Measurements from ENCODE around the gene WWC1.

WWC1 gene

DNA sequence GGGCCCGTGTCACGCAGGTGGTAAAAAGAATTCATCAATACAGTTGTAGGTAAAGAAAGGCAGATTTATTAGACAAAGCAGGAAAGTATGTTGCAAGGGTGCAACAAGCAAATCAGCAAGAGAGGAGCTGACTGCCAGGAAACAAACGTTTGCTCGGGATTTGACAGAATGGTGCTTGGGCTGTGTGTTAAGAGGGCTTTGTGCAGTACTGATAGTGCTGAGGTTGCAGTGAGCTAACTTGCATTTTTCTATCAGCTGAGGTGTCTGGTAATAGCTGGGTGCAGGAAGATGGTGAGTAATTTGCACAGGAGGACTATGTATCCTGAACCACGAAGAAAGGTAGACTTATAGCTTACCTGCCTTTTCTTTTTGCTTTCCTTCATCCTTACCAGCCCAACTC is 190.9 kb downstream of the WWC1 start:
- no peak for DNase-seq (ENCODE audit: low spot score)

DNA sequence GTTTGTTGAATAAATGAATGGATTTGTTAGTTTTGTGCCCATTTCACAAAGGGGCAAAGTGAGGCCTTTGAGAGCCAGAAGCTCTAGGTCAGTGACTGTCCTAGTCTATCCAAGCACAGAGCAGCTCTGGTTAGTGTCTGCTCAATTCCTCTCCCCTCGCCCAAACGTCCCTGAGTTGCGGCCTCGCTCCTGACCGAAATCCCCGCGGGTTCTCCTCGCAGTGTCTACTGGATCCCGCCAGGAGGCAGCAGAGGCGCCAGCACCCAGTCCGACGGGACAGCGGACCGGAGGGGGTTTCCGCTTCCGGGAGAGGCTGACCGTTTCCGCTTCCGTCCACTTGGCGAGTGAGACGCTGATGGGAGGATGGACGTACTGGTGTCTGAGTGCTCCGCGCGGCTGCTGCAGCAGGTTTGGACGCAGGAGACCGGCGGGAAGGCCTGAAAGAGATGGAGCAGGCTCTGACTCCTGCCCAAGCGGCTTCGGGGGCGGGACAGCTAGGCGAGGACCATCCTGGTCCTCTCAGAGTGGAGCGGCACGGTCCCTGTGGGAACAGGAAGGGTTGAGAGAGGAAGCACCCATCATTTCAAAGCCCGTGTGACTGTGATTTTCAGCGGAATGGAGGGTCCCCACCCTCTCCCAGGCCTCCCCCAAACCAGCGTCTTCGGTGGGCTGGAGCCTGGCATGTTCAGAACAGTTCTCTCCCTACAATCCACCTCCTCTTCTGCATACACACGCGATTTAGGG is 194.9 kb downstream of the WWC1 start, which contains the start of gene RARS1:
TSS of gene RARS1 (plus strand) at position 336 of the 744 bp plus-strand sequence. CDS start at position 364, 28 bp downstream.
- DNase-seq (ENCODE audit: low spot score), result peak; percentile 93

DNA sequence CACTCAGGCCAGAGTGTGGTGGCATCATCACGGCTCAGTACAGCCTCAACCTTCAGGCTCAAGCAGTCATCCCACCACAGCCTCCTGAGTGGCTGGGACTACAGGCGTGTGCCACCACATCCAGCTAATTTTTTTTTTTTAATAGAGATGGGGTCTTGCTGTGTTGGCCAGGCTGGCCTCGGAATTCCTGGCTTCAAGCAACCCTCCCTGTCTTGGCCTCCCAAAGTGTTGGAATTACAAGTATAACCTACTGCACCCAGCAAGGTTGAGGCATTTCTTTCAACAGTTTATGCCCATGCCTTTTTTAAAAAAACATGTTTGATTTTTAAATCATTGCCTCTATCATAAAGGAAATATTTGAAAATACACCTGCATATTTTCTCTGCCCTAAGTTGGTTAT is 197.6 kb downstream of the WWC1 start:
- no peak for DNase-seq (ENCODE audit: low spot score)

DNA sequence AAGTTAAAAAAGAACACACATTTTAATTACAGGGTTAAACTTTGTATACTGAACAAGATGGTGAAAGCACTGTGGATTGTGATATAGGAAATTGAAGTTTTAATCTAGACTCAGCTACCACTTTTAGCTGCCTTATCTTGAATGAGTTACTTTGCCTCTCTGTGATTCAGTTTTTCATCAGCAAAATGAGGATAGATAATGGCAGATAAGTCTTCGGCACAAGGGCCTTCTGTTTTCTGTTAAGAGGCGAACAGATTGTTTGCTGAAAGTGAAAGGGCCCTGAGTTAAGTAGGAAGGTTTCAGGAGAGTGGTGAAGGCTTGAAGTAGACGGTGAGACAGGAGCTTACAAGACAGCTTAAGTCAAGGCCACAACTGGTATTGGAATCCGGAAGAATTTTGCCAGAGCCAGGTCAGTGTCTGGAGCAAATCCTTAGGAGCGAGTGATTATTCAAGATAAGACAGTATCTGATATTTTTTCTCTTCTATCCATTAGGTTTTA is 202.7 kb downstream of the WWC1 start:
- no peak for DNase-seq (ENCODE audit: low spot score)

DNA sequence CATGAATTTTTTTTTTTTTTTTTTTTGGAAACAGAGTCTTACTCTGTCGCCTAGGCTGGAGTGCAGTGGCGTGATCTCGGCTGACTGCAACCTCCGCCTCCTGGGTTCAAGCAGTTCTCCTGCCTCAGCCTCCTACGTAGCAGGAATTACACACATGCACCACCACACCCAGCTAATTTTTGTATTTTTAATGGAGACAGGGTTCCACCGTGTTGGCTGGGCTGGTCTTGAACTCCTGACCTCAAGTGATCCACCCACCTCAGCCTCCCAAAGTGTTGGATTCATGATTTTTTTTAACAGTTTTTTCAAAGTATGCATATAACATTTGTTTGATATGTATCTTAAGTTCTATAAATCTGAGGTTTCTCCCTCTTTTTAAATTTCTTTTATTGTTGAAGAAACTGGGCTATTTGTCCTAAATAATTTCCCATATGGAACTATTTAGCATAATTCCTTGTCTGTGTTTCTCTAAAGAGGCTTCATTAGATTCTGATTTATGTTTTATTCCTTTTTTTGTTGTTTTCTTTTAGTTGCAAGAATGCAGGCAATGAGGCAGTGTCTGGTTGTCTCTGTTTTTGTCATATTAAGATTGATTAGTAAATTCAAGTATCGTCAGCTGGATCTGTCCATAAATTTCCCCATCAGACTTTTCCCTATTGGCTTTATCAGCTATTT is 211.3 kb downstream of the WWC1 start:
- DNase-seq (ENCODE audit: low spot score), result no peak

DNA sequence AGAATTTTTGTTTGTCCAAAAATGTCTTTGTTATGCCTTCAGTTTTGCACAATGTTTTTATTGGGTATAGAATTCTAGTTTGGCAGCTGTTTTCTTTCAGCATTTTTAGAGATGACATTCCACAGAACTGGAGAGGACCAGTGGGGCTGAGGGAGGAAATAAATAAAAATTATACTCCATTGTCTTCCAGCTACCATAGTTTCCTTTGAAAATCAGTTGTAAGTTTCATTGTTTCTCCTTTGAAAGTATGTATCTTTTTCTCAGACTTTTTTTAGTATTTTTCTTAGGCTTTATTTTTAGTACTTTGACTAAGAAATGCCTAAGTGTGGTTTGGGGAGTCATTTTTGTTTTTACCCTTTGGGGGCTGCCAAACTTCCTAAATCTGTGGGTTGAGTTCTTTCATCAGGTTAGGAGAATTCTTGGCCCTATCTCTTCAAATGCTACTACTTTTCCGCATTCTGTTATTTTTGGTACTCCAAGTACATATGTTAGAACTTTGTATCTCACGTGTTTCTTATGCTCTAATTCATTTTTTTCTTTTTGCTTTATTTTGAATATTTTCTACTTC is 222.5 kb downstream of the WWC1 start:
- no peak for DNase-seq (ENCODE audit: low spot score)
